ENCODE results near the gene HACD2.

Gene HACD2

DNA sequence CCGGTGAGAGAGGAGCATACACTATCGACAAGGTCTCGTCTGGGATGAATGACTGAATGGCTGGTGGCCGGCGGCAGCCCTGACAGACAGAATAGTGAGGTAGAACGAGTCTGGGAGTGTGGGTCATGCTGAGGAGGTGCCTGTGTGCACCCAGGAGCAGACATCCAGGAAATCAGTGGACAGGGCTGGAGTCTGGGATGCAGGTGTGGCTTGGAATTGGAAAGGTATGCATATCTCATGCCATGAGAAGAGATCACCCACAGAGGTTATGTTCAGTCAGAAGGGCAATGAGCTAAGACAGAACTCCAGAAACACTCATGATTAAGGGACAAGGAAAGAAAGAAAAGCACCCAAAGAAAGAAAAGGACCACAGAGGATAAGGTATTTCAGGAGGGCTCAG lies 20.8 kb downstream of the HACD2 start:
- no peak for DNase-seq

DNA sequence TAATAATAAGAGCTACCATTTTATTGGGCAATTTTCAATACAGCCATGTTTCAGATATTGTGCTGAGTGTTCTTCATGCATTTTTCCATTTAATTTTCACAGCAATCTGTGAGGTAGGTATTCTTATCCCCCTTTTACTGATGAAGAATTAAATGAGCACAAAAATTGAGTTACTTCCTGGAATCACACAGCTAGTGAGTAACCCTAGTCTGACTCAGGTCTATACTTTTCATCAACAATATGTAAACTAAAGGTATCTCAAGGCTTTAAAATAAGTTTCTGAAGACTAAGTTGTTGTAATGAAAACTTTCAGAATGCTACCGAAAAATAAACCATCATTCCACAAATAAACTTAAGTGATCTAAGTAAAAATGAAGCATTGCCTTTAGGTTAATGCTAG lies 22.3 kb downstream of the HACD2 start:
- DNase-seq: no peak

- no peak for DNase-seq
Observed at GRCh38 chr3:123561188-123561587, 23.7 kb downstream of the HACD2 start.

DNA sequence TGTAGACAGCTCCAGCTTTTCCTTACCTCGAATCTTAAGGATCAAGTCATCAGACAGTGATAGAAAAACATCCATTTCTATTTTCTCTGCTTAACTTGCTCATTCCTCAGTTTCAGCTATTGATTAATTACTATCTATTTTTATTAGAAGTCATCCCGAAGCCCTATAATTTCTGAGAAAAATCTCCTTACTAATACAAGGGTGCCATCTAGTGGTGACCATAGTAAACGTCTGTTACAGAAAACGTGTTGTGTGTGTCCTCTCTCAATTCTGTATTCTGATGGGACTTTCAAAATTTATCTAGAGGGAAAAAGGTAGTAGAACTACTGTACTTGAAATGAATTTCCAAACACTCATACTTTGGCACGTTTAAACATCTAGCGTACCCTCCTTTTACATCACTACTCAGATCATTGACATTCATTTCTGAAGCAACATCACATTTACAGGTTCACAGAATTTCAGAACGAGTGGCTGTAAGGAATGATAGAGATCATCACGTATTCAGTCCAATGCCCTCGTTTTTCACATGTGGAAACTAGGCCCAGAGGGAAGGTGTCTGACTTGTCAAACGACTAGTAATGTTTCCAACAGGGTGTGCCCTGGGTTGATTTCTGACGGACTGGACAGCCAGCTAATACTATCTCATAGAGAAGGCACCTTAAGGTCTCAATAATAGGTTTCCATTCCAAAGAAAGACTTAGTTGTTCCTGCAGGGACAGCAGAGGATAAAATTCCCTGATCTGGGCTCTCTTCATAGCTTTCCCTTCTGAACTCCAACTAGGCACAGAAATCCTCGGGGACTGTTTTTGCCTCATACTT lies 25.6 kb downstream of the HACD2 start:
- DNase-seq: no peak

GRCh38 chr3:123553536-123553935 lies 31.3 kb downstream of the HACD2 start:
- DNase-seq: no peak

- DNase-seq: no peak
Observed at GRCh38 chr3:123552768-123553167, 32.1 kb downstream of the HACD2 start.

GRCh38 chr3:123552095-123552714 lies 32.6 kb downstream of the HACD2 start:
- no peak for DNase-seq

GRCh38 chr3:123547881-123548519 lies 36.9 kb downstream of the HACD2 start:
- peak; percentile 40 for DNase-seq

DNA sequence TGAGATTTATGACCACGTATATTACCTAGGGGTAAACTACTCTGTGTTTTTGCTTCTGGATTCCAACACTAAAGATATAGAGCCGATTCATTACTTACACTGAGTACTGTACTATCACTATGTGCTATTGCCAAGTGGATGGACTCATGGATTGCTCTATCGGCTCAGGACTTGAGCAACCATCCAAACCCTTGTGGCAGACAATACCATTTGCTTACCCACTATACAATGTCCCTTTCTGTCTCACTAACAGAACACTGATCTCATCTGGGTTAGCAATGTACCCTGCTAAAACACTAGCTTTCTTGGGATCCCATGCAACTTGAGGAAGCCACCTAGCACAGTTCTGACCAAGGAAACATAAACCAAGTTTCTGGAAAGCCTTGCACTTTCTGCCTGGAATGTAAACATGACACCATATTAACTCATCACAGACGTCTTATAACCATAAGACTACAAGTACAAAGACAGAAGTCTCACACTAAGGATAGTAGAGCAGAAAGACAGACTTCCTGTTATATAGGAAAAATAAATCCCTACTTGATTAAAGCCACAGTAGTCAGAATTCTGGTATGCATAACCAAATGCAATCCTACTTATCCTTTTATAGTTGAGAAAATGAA lies 38.6 kb downstream of the HACD2 start:
- DNase-seq: no peak

GRCh38 chr3:123543950-123544349 lies 40.9 kb downstream of the HACD2 start:
- DNase-seq: no peak

GRCh38 chr3:123540285-123540684 lies 44.6 kb downstream of the HACD2 start:
- DNase-seq: no peak

DNA sequence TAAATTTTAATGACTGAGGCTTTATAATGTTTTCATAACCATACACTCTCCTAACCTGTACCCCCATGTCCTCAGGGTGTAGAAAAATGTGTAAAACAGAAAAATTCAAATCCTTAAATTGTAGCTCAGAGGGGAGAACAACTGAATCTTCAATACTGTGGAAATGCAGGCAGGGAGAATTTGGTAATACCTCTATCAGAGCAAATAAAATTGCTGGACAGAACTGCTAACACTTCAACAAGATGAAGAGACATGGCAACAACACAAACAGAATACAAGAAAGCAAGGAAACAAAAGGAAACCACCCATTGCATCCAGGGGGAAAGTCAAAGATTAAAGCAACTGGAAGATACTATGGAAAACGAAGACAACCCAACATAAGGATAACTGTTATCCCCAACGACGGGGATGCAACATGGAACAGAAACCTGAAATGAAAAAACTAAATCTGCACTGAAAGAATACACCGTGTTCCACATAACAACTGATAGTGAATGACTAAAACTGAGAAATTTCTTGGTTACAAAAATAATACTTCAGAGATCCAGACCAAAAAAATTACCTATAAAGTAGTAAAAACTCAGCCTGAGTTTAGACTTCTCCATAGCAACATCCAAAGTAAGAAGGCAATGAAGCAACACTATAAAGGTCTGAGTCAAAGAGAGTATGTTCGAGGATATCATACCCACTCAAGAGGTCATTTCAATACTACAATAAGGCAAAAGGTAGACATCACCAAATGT lies 48.5 kb downstream of the HACD2 start:
- no peak for DNase-seq

DNA sequence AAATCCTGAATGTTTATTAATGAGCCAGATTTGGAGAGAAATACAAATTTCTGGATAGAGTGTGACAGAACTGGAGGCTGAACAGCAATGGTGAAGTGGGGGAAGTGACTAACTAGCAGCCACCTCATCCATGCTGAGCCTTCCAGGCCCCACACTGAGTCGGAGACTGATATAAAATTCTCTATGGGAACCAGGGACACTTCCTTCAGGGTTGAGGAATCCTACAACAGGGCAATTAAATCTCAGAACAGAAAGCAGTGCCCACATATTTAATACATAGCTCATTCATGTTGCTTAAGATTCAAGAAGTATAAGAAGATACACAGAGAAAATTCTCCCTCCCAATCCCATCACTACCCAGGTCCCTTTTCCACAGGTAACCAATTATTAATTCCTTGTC lies 49.3 kb downstream of the HACD2 start:
- DNase-seq: no peak

DNA sequence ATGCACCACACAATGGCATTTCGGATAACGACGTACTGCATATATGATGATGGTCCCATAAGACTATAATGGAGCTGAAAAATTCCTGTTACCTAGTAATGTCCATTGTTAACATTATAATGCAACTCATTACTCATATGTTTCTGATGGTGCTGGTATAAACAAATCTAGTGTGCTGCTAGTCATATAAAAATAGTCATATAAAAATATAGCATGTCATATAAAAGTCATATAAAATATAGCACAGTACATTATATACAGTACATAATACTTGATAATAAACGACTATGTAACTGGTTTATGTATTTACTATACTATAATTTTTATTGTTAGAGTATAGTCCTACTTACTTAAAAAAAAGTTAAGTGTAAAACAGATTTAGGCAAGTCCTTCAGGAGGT lies 50.6 kb downstream of the HACD2 start:
- no peak for DNase-seq

DNA sequence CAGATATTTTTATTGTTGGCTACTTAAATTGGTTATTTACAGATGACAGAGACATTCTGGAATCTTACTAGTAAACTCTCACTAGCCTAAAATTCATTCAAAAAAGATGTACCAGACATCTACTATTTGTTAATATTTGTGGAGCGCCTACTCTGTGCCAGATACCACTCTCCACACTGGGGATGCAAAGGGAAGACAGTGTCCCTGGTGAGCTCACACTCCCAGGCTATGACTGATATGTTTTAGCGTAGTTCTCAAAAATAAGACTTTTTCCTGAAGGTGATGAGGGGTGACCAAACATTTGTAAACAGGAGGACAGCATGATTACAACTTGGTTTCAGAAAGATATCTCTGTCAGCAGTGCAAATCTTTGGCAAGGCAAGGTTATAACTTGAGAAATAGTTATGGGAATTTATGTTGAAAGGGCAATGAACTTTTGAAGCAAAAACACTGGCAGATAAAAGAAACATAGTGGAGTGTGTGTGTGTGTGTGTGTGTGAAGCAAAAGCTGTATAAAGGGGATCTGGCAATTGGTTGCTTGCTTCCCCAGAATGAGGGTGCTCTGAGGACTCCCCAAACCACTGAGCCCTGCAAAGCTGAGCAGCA lies 51.2 kb downstream of the HACD2 start:
- DNase-seq: no peak

DNA sequence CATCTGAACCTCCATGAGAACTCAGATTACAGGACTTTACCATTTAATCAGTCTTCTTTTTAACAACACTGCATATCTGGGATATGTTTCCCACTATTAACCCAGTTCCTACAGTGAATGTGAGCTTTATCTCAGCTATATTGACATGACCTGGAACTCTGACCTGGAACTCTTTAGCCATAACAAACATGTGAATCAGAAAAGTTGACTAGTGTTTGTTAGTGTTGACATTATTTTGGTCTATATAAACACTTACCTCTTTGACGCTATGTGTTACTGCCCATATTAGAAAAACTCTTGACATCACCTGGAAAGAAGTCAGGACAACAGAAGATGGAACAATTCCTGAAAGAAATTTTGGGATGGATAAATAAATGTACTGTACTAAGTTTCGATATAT lies 56.7 kb downstream of the HACD2 start:
- DNase-seq: no peak

- DNase-seq: no peak
Observed at GRCh38 chr3:123527046-123527445, 57.8 kb downstream of the HACD2 start.

DNA sequence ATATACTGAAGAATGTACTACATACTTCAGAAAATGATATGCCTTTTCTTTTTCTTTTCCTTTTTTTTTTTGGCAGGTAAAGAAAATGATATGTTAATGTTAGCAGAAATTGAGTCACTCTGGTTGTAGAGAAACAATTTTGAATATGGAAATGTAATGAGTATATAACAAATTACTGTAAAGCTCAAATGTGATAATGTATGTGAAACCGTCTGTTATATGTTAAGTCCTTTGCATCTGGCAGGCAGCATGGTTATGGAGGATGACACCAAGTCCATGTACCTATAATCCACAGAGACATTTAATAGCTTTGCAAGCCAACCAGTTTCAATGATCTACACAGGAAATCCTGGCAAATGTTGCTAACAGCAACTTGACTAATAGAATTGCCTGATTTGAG lies 58.4 kb downstream of the HACD2 start:
- no peak for DNase-seq

- no peak for DNase-seq
Observed at GRCh38 chr3:123525433-123525832, 59.4 kb downstream of the HACD2 start.

- DNase-seq: no peak
Observed at GRCh38 chr3:123524981-123525380, 59.9 kb downstream of the HACD2 start.

GRCh38 chr3:123523023-123523412 lies 61.8 kb downstream of the HACD2 start:
- DNase-seq: no peak

- no peak for DNase-seq
Observed at GRCh38 chr3:123522320-123523022, 62.4 kb downstream of the HACD2 start.
